ENCODE data around the gene RHOT1. TPM values are rescaled to one million over a fixed set of nuclear protein-coding genes. Genes with fewer than 3 reads are reported as not detected.

Gene RHOT1
- total RNA-seq, 1 donor: 47.0 TPM

DNA sequence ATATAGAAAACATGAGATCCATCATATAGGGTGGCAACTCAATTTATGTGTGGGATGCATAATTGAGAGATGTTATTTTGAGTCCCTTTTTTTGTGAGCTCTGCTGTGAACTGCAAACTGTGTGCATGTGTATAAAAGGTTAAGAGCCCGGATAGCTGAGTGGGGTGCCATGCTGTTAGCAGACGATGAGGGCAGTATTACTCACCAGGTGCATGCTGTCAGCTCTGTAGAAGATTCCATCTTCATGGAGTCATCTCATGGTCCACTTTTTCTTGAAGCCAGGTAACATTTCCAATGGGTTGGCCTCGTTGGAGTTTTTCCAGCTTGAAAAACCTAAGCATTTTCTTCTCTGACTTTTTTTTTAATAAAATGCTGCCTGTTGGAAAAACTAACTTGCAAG lies 80.3 kb downstream of the RHOT1 start:
- TF ChIP-seq, protein P1, sequence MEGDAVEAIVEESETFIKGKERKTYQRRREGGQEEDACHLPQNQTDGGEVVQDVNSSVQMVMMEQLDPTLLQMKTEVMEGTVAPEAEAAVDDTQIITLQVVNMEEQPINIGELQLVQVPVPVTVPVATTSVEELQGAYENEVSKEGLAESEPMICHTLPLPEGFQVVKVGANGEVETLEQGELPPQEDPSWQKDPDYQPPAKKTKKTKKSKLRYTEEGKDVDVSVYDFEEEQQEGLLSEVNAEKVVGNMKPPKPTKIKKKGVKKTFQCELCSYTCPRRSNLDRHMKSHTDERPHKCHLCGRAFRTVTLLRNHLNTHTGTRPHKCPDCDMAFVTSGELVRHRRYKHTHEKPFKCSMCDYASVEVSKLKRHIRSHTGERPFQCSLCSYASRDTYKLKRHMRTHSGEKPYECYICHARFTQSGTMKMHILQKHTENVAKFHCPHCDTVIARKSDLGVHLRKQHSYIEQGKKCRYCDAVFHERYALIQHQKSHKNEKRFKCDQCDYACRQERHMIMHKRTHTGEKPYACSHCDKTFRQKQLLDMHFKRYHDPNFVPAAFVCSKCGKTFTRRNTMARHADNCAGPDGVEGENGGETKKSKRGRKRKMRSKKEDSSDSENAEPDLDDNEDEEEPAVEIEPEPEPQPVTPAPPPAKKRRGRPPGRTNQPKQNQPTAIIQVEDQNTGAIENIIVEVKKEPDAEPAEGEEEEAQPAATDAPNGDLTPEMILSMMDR (IDR thresholded peaks at IDR 0.05; ENCODE audit: extremely low read depth, low read depth, low read length): no peak
- Histone ChIP-seq H3K4me3 (ENCODE audit: insufficient read depth, low read length) (no peak overlapping the region), H3K36me3 (ENCODE audit: insufficient read depth, low read length) (peaks cover 6% of the 10 kb centered on the region), H3K4me1 (ENCODE audit: insufficient read depth, low read length) (no peaks in the 10 kb centered on the region), H3K9me3 (ENCODE audit: low read depth, low read length) (no peaks in the 10 kb centered on the region), H2AFZ (ENCODE audit: low read length) (no peak overlapping the region), H3K4me2 (ENCODE audit: insufficient read depth, low read length) (no peak overlapping the region), H3K27ac (ENCODE audit: low read depth, low read length) (no peak overlapping the region), H4K20me1 (ENCODE audit: insufficient read depth, low read length) (peaks cover 2% of the 10 kb centered on the region), H3K27me3 (ENCODE audit: insufficient read depth, low read length) (no peaks in the 10 kb centered on the region), H3K79me2 (ENCODE audit: insufficient read depth, low read length) (no peaks in the 10 kb centered on the region)
- no peak for DNase-seq (ENCODE audit: insufficient read length, low spot score, missing footprints)

DNA sequence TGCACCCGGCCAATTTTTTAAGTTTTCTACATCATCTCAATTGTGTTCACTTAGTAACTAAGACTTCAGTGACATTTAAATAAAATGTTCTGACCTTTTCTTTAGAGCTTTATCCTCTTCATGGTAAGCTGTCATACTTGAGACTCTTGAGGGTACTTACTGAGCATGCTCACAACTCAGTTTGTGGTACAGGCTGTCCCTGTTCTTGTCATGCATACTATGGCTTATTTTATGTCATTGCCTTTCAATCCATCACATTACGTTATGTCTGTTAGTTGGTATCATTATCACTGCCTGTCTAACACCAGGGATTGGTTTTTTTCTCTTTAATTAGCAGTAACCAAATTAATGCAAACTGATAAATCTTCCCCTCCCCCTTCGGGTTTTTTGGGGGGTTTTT lies 81.4 kb downstream of the RHOT1 start:
- H3K4me2 ChIP-seq (ENCODE audit: insufficient read depth, low read length): no peak overlapping the region
- peaks cover 2% of the 10 kb centered on the region for H4K20me1 ChIP-seq (ENCODE audit: insufficient read depth, low read length)
- no peaks in the 10 kb centered on the region for H3K27me3 ChIP-seq (ENCODE audit: insufficient read depth, low read length)
- H3K4me1 ChIP-seq (ENCODE audit: insufficient read depth, low read length): no peaks in the 10 kb centered on the region
- no peaks in the 10 kb centered on the region for H3K79me2 ChIP-seq (ENCODE audit: insufficient read depth, low read length)
- TF ChIP-seq, protein P1 (IDR thresholded peaks at IDR 0.05; ENCODE audit: extremely low read depth, low read depth, low read length): no peak
- no peak overlapping the region for H3K4me3 ChIP-seq (ENCODE audit: insufficient read depth, low read length)
- H3K36me3 ChIP-seq (ENCODE audit: insufficient read depth, low read length): peaks cover 6% of the 10 kb centered on the region
- H2AFZ ChIP-seq (ENCODE audit: low read length): no peak overlapping the region
- DNase-seq (ENCODE audit: insufficient read length, low spot score, missing footprints): no peak
- H3K9me3 ChIP-seq (ENCODE audit: low read depth, low read length): no peaks in the 10 kb centered on the region
- no peak overlapping the region for H3K27ac ChIP-seq (ENCODE audit: low read depth, low read length)

DNA sequence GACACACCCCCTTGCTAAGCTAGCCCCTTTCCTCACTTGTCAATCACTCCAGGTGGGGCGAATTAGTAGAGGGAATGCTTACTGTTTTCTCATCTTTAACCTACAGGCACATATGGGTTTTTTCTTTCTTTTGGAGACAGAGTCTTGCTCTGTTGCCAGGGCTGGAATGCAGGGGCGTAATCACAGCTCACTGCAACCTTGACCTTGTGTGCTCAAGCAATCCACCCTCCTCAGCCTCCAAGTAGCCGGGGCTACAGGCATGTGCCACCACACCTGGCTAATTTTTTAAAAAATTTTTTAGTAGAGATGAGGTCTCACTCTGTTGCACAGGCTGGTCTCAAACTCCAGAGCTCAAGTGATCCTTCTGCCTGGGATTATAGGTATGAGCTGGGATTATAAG lies 84.6 kb downstream of the RHOT1 start:
- no peaks in the 10 kb centered on the region for H3K9me3 ChIP-seq (ENCODE audit: low read depth, low read length)
- H3K79me2 ChIP-seq (ENCODE audit: insufficient read depth, low read length): no peaks in the 10 kb centered on the region
- H3K4me1 ChIP-seq (ENCODE audit: insufficient read depth, low read length): no peaks in the 10 kb centered on the region
- H3K27me3 ChIP-seq (ENCODE audit: insufficient read depth, low read length): no peaks in the 10 kb centered on the region
- H3K4me2 ChIP-seq (ENCODE audit: insufficient read depth, low read length): no peak overlapping the region
- peaks cover 6% of the 10 kb centered on the region for H3K36me3 ChIP-seq (ENCODE audit: insufficient read depth, low read length)
- no peak overlapping the region for H3K27ac ChIP-seq (ENCODE audit: low read depth, low read length)
- H4K20me1 ChIP-seq (ENCODE audit: insufficient read depth, low read length): peaks cover 2% of the 10 kb centered on the region
- H3K4me3 ChIP-seq (ENCODE audit: insufficient read depth, low read length): no peak overlapping the region
- TF ChIP-seq, protein P1 (IDR thresholded peaks at IDR 0.05; ENCODE audit: extremely low read depth, low read depth, low read length): no peak
- DNase-seq (ENCODE audit: insufficient read length, low spot score, missing footprints): no peak
- H2AFZ ChIP-seq (ENCODE audit: low read length): no peak overlapping the region

DNA sequence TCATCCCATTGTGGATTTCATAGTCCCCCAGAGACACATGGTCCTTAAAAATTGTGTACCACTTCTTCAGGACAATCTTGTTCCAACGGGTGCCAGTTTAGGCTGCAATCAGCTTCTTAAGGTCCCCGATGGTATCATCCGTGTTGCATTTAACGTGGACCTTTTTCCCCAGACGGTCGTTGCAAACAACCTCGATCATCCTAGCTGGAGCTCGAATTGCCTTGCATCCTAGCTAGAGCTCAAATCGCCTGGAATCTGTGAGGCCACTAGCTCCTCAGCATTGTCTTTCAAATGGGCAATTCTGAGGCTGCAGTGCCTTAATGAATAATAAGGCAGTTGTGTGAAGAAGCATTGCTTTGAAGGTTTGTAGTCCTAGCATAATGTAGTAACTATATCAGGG lies 85.6 kb downstream of the RHOT1 start:
- Histone ChIP-seq H3K9me3 (ENCODE audit: low read depth, low read length) (no peaks in the 10 kb centered on the region), H3K79me2 (ENCODE audit: insufficient read depth, low read length) (no peaks in the 10 kb centered on the region), H3K36me3 (ENCODE audit: insufficient read depth, low read length) (peaks cover 3% of the 10 kb centered on the region), H4K20me1 (ENCODE audit: insufficient read depth, low read length) (peaks cover 2% of the 10 kb centered on the region), H2AFZ (ENCODE audit: low read length) (no peak overlapping the region), H3K4me1 (ENCODE audit: insufficient read depth, low read length) (no peaks in the 10 kb centered on the region), H3K4me2 (ENCODE audit: insufficient read depth, low read length) (no peak overlapping the region), H3K4me3 (ENCODE audit: insufficient read depth, low read length) (no peak overlapping the region), H3K27me3 (ENCODE audit: insufficient read depth, low read length) (no peaks in the 10 kb centered on the region), H3K27ac (ENCODE audit: low read depth, low read length) (no peak overlapping the region)
- no peak for DNase-seq (ENCODE audit: insufficient read length, low spot score, missing footprints)
- TF ChIP-seq, protein P1 (IDR thresholded peaks at IDR 0.05; ENCODE audit: extremely low read depth, low read depth, low read length): no peak

All from osteoblast (primary cell).